ENCODE measurements around the gene PYCARD. TPM values are rescaled to one million over a fixed set of nuclear protein-coding genes. Genes with fewer than 3 reads are reported as not detected.
"Not testable (repeated sequence)": the region's sequence is repeated elsewhere in the genome, so short reads cannot be mapped to it uniquely, and the experiment has no call there.

PYCARD gene
- total RNA-seq, 1 donor from 2014 or later, result 3.0 TPM

GRCh38 chr16:31215287-31216162, 13.0 kb upstream of the PYCARD start:
- peak; percentile 89 for DNase-seq (ENCODE audit: low read depth)

DNA sequence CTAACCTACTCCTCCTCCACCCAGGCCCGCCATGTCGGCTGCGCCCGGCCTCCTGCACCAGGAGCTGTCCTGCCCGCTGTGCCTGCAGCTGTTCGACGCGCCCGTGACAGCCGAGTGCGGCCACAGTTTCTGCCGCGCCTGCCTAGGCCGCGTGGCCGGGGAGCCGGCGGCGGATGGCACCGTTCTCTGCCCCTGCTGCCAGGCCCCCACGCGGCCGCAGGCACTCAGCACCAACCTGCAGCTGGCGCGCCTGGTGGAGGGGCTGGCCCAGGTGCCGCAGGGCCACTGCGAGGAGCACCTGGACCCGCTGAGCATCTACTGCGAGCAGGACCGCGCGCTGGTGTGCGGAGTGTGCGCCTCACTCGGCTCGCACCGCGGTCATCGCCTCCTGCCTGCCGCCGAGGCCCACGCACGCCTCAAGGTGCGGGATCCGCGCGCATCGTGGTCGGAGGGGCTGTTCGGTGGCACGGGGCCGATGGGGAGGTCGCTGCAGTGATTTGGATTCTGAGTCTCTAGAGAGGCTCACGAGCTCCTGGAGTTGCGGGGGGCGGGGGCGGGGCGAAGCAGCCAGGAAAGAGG, 12.2 kb upstream of the PYCARD start:
- DNase-seq (ENCODE audit: low read depth), result peak; percentile 72

- DNase-seq (ENCODE audit: low read depth), result peak; percentile 99
Observed at GRCh38 chr16:31213877-31214707, 11.5 kb upstream of the PYCARD start, which contains the start of gene TRIM72. TRIM72 (plus strand) TSS chr16:31214119; CDS start chr16:31214739, 620 bp downstream.

- no peak for DNase-seq (ENCODE audit: low read depth)
Observed at GRCh38 chr16:31213342-31213741, 10.8 kb upstream of the PYCARD start.

- DNase-seq (ENCODE audit: low read depth), result no peak
Observed at GRCh38 chr16:31206776-31207175, 4.2 kb upstream of the PYCARD start.

GRCh38 chr16:31204871-31205666, 2.5 kb upstream of the PYCARD start:
- no peak for DNase-seq (ENCODE audit: low read depth)

DNA sequence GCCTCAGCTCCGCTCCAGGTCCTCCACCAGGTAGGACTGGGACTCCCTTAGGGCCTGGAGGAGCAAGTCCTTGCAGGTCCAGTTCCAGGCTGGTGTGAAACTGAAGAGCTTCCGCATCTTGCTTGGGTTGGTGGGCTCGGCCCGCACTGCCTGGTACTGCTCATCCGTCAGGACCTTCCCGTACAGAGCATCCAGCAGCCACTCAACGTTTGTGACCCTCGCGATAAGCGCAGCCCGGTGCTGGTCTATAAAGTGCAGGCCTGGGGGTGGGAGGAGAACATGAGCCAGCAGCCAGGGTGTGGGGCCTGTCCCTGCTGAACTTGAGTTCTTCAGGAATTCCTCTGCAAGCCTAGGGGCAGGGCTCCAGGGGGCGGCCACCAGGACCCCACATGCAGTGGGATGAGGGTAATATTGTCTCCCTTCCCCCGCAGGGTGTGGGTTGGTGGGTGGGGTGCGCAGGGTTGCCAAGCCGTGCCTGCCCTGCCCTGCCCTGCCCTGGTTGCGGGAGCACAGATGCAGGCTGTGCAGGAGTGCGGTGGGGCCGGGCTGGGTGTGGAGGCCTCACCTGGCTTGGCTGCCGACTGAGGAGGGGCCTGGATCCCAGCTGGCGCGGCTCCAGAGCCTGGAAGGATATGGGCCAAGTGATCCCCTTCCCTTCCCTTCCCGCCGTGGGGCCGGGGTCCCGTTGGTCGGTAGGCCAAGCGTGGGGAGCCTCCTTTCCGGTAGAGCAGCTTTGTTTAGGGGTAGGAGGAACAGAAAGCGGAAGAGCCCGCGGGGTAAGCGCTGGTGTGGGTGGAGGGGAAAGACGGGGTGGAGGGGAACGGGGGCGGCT, 762 bp downstream of the PYCARD start:
- DNase-seq (ENCODE audit: low read depth), result no peak

DNA sequence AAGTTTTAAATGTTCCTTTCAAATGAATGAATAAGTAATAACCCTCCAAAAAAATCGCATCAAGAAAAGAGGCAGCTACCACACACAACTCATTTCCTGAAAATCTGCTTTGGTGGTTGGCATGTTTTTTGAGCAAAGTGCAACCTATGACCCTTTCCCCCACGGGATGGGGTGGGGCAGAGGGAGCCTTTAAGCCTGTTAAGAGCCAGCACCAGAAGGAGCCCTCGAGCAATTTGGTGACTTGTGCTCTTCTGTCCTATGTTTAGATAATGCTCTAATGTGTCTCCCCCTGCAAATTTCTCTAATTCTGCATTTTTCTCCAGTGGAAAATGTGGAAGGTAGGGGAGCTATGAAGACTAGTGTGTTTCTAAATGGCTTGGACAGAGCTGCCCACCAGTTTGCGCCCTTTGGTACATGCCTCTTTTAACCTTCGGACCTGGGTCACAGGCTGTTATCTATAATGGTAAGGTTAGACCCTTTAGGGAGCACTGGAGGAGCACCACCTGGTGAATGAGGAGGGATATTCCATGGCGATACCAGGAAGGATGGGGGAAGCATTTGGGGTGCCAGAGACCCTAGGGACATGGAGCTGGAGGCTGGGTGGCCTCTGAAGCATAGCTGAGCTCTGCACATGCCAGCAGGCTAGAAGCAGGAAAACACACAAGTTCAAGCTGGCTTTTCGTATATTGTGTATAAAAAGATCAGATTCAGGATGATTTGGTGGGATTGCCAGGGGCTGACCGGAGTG, 1.6 kb downstream of the PYCARD start:
- DNase-seq (ENCODE audit: low read depth), result no peak

DNA sequence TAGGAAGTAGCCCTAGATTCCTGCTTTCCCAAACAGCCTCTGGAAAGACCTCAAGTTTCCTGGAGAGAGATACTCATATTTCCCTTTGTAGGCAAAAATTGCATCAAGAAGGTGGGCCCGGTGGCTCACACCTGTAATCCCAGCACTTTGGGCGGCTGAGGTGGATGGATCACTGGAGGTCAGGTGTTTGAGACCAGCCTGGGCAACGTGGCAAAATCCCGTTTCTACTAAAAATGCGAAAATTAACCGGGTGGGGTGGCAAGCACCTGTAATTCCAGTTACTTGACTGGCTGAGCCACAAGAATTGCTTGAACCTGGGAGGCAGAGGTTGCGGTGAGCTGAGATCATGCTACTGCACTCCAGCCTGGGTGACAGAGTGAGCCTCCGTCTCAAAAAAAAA, 2.4 kb downstream of the PYCARD start:
- DNase-seq (ENCODE audit: low read depth), result not testable (repeated sequence)

DNA sequence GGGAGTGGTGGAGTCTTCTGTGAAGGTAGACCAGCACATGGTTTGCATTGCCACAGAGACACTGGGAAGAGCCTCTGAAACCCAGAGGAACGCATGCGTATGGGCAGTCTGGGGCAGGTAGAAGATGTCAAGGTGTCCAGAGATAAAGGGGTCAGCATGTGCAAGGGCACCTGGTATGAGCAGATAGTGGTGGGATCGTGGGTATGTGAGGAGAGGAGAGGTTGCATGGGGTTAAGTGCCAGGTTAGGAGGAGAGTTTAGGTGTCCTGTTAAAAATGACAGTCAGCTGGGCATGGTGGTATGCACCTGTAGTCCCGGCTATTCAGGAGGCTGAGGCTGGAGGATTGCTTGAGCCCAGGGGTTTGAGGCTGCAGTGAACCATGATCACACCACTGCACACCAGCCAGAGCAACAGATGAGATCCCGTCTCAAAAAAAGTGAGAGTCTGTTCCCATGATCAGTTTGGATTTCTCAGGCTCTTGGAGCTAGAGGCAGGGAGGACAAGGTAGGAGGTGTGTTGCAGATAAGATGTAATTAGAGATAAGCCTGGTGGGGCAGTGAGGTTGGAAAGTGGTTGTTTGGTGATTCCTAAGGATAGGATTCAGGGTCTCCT, 3.0 kb downstream of the PYCARD start:
- DNase-seq (ENCODE audit: low read depth), result no peak

GRCh38 chr16:31198207-31198882, 4.2 kb downstream of the PYCARD start:
- no peak for DNase-seq (ENCODE audit: low read depth)

DNA sequence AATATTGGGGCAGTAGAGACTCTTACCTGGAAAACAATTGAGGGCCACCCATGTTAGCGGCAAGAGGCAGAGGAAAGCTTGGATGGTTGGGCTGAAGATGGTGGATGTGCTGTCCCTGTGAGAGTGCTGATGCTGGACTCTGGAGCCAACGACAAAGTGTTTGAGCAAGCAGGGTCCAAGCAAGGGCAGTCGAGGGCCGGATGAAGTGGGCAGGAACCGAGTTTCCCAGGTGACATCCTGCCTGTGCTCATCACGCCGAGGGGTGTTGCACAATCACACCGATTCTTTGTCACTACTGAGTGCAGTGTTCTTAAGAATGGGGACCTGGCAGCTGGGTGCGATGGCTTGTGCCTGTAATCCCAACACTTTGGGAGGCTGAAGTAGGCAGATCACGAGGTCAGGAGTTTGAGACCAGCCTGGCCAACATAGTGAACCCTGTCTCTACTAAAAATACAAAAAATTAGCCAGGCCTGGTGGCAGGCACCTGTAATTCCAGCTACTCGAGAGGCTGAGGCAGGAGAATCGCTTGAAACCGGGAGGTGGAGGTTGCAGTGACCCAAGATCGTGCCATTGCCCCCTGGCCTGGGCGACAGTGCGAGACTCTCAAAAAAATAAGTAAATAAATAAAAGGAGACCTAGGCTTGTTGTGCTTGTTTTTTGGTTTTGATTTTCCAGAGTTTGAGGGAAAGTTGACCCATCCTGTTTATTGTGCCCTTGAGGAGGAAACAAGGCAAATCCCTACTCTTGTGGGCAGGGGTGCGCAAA, 6.1 kb downstream of the PYCARD start:
- DNase-seq (ENCODE audit: low read depth), result no peak

DNA sequence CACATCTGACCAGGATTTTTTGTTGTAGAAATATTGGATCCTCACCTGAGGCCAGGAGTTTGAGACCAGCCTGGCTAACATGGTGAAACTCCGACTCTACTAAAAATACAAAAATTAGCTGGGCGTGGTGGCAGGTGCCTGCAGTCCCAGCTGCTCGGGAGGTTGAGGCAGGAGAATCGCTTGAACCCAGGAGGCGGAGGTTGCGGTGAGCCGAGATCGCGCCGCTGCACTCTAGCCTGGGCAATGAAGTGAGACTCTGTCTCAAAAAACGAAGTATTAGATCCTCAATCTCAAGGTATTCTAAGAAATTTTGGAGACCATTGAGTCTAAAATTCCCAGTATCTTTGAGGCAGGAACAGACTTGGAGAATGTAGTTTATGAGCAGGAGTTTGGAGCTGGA, 6.7 kb downstream of the PYCARD start:
- DNase-seq (ENCODE audit: low read depth), result not testable (repeated sequence)

- DNase-seq (ENCODE audit: low read depth), result no peak
Observed at GRCh38 chr16:31194898-31195297, 7.7 kb downstream of the PYCARD start.

- DNase-seq (ENCODE audit: low read depth), result no peak
Observed at GRCh38 chr16:31193874-31194273, 8.7 kb downstream of the PYCARD start.

GRCh38 chr16:31192856-31193642, 9.5 kb downstream of the PYCARD start:
- DNase-seq (ENCODE audit: low read depth), result no peak

All from myocyte (in vitro differentiated cells).